Loucy (cell line): ENCODE data around the gene U2AF2.

Experiments
- H2AFZ ChIP-seq: fragments of 200-600 bp; sonication (generic); 2 replicates; pipeline ENCODE4 v1.6.0; 2016; ENCODE audit warnings: antibody characterized with exemption, mild to moderate bottlenecking, low read length, moderate library complexity
- H3F3A ChIP-seq: fragments of 200-600 bp; 2 replicates; pipeline ENCODE4 v1.6.0; 2016; ENCODE audit warnings: antibody characterized with exemption, low read depth, mild to moderate bottlenecking
- H3K27me3 ChIP-seq: fragments of 200-600 bp; sonication (generic); 2 replicates; pipeline ENCODE4 v1.6.1; 2014; ENCODE audit warnings: low read length, mild to moderate bottlenecking; ENCODE audit not compliant: insufficient read depth, poor library complexity, severe bottlenecking
- H3K36me3 ChIP-seq: fragments of 200-600 bp; sonication (generic); 2 replicates; pipeline ENCODE4 v1.6.1; 2016; ENCODE audit warnings: low read length; ENCODE audit not compliant: insufficient read depth
- H3K4me1 ChIP-seq: fragments of 200-600 bp; sonication (generic); 2 replicates; pipeline ENCODE4 v1.5.1; 2014; ENCODE audit warnings: low read length, mild to moderate bottlenecking; ENCODE audit not compliant: insufficient read depth, poor library complexity, severe bottlenecking
- H3K4me2 ChIP-seq: fragments of 200-600 bp; sonication (generic); 2 replicates; pipeline ENCODE4 v1.6.0; 2014; ENCODE audit warnings: antibody characterized with exemption, low read length, low read depth, mild to moderate bottlenecking; ENCODE audit not compliant: poor library complexity, severe bottlenecking
- H3K4me3 ChIP-seq: fragments of 200-600 bp; sonication (generic); 2 replicates; pipeline ENCODE4 v1.5.1; 2014; ENCODE audit warnings: low read length, mild to moderate bottlenecking, mixed read lengths; ENCODE audit not compliant: poor library complexity, severe bottlenecking
- H3K79me2 ChIP-seq: fragments of 200-600 bp; sonication (generic); 2 replicates; pipeline ENCODE4 v1.6.1; 2014; ENCODE audit warnings: low read length; ENCODE audit not compliant: insufficient read depth
- H3K9ac ChIP-seq: fragments of 200-600 bp; sonication (generic); 2 replicates; pipeline ENCODE4 v1.6.0; 2014; ENCODE audit warnings: mild to moderate bottlenecking, low read depth, low read length, moderate library complexity; ENCODE audit not compliant: poor library complexity, severe bottlenecking
- H3K9me2 ChIP-seq: fragments of 200-600 bp; sonication (generic); replicated peaks from 2 replicates; pipeline ENCODE4 v1.6.1; 2016; ENCODE audit warnings: low read depth, low read length, mixed read lengths
- H3K9me3 ChIP-seq: fragments of 200-600 bp; sonication (generic); 2 replicates; pipeline ENCODE4 v1.6.1; 2014; ENCODE audit warnings: mild to moderate bottlenecking, antibody characterized with exemption, low read length, low read depth; ENCODE audit not compliant: insufficient read depth
- H4K20me1 ChIP-seq: fragments of 200-600 bp; sonication (generic); 2 replicates; pipeline ENCODE4 v1.6.0; 2014; ENCODE audit warnings: antibody characterized with exemption, low read length, mild to moderate bottlenecking; ENCODE audit not compliant: insufficient read depth, poor library complexity, severe bottlenecking
- EZH2phosphoT487 ChIP-seq: fragments of 200-600 bp; IDR thresholded peaks from 2 replicates; pipeline ENCODE4 v1.6.1; 2018; ENCODE audit warnings: antibody characterized with exemption, mild to moderate bottlenecking, moderate library complexity, borderline replicate concordance
- TF ChIP-seq, protein P1 (sequence below): fragments of 200-600 bp; sonication (generic); conservative IDR thresholded peaks from 2 replicates; pipeline ENCODE4 v1.5.1; 2014; ENCODE audit warnings: mild to moderate bottlenecking, antibody characterized with exemption, low read length

Gene U2AF2

GRCh38 chr19:55613930-55614710, 40.7 kb upstream of the U2AF2 start:
- TF ChIP-seq EZH2phosphoT487: no peak
- TF ChIP-seq, protein P1, sequence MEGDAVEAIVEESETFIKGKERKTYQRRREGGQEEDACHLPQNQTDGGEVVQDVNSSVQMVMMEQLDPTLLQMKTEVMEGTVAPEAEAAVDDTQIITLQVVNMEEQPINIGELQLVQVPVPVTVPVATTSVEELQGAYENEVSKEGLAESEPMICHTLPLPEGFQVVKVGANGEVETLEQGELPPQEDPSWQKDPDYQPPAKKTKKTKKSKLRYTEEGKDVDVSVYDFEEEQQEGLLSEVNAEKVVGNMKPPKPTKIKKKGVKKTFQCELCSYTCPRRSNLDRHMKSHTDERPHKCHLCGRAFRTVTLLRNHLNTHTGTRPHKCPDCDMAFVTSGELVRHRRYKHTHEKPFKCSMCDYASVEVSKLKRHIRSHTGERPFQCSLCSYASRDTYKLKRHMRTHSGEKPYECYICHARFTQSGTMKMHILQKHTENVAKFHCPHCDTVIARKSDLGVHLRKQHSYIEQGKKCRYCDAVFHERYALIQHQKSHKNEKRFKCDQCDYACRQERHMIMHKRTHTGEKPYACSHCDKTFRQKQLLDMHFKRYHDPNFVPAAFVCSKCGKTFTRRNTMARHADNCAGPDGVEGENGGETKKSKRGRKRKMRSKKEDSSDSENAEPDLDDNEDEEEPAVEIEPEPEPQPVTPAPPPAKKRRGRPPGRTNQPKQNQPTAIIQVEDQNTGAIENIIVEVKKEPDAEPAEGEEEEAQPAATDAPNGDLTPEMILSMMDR: no peak
- Histone ChIP-seq H3K4me2 (no peak overlapping the region), H3K9ac (no peak overlapping the region), H3K36me3 (peaks cover 14% of the 10 kb centered on the region; the same call in 1 of the 2 replicates), H3K27me3 (no peaks in the 10 kb centered on the region), H3K9me2 (no peaks in the 10 kb centered on the region), H3K79me2 (peaks cover 26% of the 10 kb centered on the region), H3F3A (no peaks in the 10 kb centered on the region), H3K4me1 (peaks cover 2% of the 10 kb centered on the region), H2AFZ (no peak overlapping the region), H4K20me1 (peaks cover 13% of the 10 kb centered on the region), H3K4me3 (no peak overlapping the region), H3K9me3 (no peaks in the 10 kb centered on the region)

- H3K36me3 ChIP-seq: peaks cover 14% of the 10 kb centered on the region; the same call in 1 of the 2 replicates
- no peaks in the 10 kb centered on the region for H3K9me3 ChIP-seq
- no peak overlapping the region for H3K4me3 ChIP-seq
- H2AFZ ChIP-seq: no peak overlapping the region
- peaks cover 17% of the 10 kb centered on the region; the same call in 1 of the 2 replicates for H3K79me2 ChIP-seq
- no peaks in the 10 kb centered on the region for H3K9me2 ChIP-seq
- no peaks in the 10 kb centered on the region for H3K27me3 ChIP-seq
- peaks cover 8% of the 10 kb centered on the region for H4K20me1 ChIP-seq
- no peaks in the 10 kb centered on the region for H3K4me1 ChIP-seq
- H3K4me2 ChIP-seq: no peak overlapping the region
- no peak for TF ChIP-seq EZH2phosphoT487
- TF ChIP-seq, protein P1: no peak
- no peak overlapping the region for H3K9ac ChIP-seq
- H3F3A ChIP-seq: no peaks in the 10 kb centered on the region
These were observed 39.9 kb upstream of the U2AF2 start for GRCh38 chr19:55614711-55615542.

GRCh38 chr19:55615543-55616394, 39.1 kb upstream of the U2AF2 start:
- Histone ChIP-seq H3F3A (no peaks in the 10 kb centered on the region), H3K36me3 (peaks cover 14% of the 10 kb centered on the region; the same call in 1 of the 2 replicates), H3K9me2 (no peaks in the 10 kb centered on the region), H3K4me3 (no peak overlapping the region), H2AFZ (no peak overlapping the region), H3K27me3 (no peaks in the 10 kb centered on the region), H3K4me1 (peaks cover 6% of the 10 kb centered on the region), H3K4me2 (no peak overlapping the region), H3K9me3 (no peaks in the 10 kb centered on the region), H3K79me2 (peaks cover 17% of the 10 kb centered on the region; the same call in 1 of the 2 replicates), H3K9ac (no peak overlapping the region), H4K20me1 (peaks cover 8% of the 10 kb centered on the region)
- TF ChIP-seq, protein P1: no peak
- no peak for TF ChIP-seq EZH2phosphoT487
